PC-9 (cell line): ENCODE data around the gene DENND11.

Experiments used
- EZH2 ChIP-seq: fragments of 200-600 bp; sonication (generic); IDR thresholded peaks from 2 replicates; pipeline ENCODE4 v1.8.0; 2017; ENCODE audit warnings: antibody characterized with exemption, low read depth
- TF ChIP-seq, protein P1 (sequence below): fragments of 200-600 bp; sonication (generic); conservative IDR thresholded peaks from 2 replicates; pipeline ENCODE4 v1.6.1; 2017; ENCODE audit warnings: mixed run types, antibody characterized with exemption, mild to moderate bottlenecking, moderate library complexity

DNA sequence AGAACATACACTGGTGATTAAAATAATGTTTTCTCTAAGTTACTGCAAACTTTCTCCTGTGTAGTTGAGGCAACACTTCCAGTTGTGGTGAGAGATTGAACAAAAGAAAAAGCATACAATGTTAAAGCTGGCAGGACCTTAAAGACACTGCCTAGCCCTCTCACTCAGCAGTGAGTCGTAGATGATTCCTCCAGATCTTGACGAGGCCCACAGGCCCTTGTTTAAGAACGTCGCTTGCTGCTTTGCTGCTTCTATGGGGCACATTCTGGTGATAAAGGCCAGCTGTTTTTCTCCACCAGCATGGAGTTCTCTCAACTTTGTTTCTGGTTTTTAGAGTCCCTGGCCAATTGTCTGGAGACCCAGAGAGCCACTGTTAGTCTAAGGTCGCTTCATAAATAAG lies 2.8 kb upstream of the DENND11 start:
- TF ChIP-seq, protein P1, sequence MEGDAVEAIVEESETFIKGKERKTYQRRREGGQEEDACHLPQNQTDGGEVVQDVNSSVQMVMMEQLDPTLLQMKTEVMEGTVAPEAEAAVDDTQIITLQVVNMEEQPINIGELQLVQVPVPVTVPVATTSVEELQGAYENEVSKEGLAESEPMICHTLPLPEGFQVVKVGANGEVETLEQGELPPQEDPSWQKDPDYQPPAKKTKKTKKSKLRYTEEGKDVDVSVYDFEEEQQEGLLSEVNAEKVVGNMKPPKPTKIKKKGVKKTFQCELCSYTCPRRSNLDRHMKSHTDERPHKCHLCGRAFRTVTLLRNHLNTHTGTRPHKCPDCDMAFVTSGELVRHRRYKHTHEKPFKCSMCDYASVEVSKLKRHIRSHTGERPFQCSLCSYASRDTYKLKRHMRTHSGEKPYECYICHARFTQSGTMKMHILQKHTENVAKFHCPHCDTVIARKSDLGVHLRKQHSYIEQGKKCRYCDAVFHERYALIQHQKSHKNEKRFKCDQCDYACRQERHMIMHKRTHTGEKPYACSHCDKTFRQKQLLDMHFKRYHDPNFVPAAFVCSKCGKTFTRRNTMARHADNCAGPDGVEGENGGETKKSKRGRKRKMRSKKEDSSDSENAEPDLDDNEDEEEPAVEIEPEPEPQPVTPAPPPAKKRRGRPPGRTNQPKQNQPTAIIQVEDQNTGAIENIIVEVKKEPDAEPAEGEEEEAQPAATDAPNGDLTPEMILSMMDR = no peak
- no peak for TF ChIP-seq EZH2
